Effector memory CD4-positive, alpha-beta T cell (primary cell): ENCODE measurements around the gene LIF.

Source experiments
- DNase-seq, 3 donors: peaks; one replicate each; pipeline ENCODE4 v3.0.0-alpha.2; 2020
- H3K27ac ChIP-seq: 2 replicates; pipeline ENCODE4 v1.7.0; 2013; ENCODE audit warnings: mild to moderate bottlenecking, low read length, moderate library complexity; ENCODE audit not compliant: insufficient read depth, poor library complexity, severe bottlenecking
- H3K27me3 ChIP-seq: replicated peaks from 2 replicates; pipeline ENCODE4 v1.7.0; 2013; ENCODE audit warnings: mild to moderate bottlenecking, low read length; ENCODE audit not compliant: insufficient read depth, control insufficient read depth, poor library complexity, severe bottlenecking
- H3K36me3 ChIP-seq: 2 replicates; pipeline ENCODE4 v1.7.0; 2013; ENCODE audit warnings: mild to moderate bottlenecking, low read length, moderate library complexity; ENCODE audit not compliant: control insufficient read depth, insufficient read depth
- H3K4me1 ChIP-seq: 2 replicates; pipeline ENCODE4 v1.7.0; 2013; ENCODE audit warnings: low read length, mild to moderate bottlenecking; ENCODE audit not compliant: control insufficient read depth, insufficient read depth, poor library complexity, severe bottlenecking
- H3K4me3 ChIP-seq: 2 replicates; pipeline ENCODE4 v1.7.0; 2013; ENCODE audit warnings: low read length, low read depth, mild to moderate bottlenecking; ENCODE audit not compliant: insufficient read depth, poor library complexity, severe bottlenecking
- H3K9me3 ChIP-seq: 2 replicates; pipeline ENCODE4 v1.7.0; 2013; ENCODE audit warnings: mild to moderate bottlenecking, low read length, moderate library complexity; ENCODE audit not compliant: control insufficient read depth

LIF gene

DNA sequence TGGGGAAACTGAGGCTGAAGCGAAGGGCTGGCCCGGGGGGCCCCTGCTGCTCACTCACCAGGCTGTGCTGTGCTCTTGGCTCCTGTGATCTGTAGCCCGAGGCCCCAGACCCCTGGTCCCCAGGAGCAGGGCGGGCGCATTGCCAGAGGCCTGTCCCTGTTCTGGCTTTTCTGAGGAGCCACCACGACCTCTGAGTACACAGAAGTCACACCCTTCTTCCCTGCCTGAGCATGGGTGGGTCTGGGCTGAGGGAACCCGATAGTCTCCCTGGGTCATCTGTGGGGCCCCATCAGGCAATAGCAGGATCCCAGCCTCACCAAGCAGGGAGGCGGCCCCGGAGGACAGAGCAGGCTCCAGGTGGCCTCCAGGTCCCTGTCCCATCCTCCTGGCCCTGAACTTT is 37.6 kb upstream of the LIF start:
- Histone ChIP-seq H3K27me3 (no peaks in the 10 kb centered on the region), H3K36me3 (no peaks in the 10 kb centered on the region), H3K27ac (no peak overlapping the region), H3K9me3 (no peaks in the 10 kb centered on the region), H3K4me3 (no peak overlapping the region), H3K4me1 (peaks cover 26% of the 10 kb centered on the region)
- DNase-seq: no peak

GRCh38 chr22:30283342-30283741 is 36.8 kb upstream of the LIF start:
- Histone ChIP-seq H3K4me3 (no peak overlapping the region), H3K4me1 (peaks cover 17% of the 10 kb centered on the region), H3K36me3 (no peaks in the 10 kb centered on the region), H3K27me3 (no peaks in the 10 kb centered on the region), H3K9me3 (no peaks in the 10 kb centered on the region), H3K27ac (no peak overlapping the region)
- no peak for DNase-seq

GRCh38 chr22:30282616-30283046 is 36.1 kb upstream of the LIF start:
- DNase-seq: no peak
- no peak overlapping the region for H3K27ac ChIP-seq
- H3K27me3 ChIP-seq: no peaks in the 10 kb centered on the region
- H3K4me3 ChIP-seq: no peak overlapping the region
- H3K36me3 ChIP-seq: no peaks in the 10 kb centered on the region
- H3K9me3 ChIP-seq: no peaks in the 10 kb centered on the region
- peaks cover 11% of the 10 kb centered on the region for H3K4me1 ChIP-seq

GRCh38 chr22:30280505-30280904 is 33.9 kb upstream of the LIF start:
- Histone ChIP-seq H3K27me3 (no peaks in the 10 kb centered on the region), H3K4me3 (no peak overlapping the region), H3K9me3 (no peaks in the 10 kb centered on the region), H3K4me1 (peaks cover 20% of the 10 kb centered on the region), H3K27ac (no peak overlapping the region), H3K36me3 (no peaks in the 10 kb centered on the region)
- no peak for DNase-seq

GRCh38 chr22:30279932-30280331 is 33.4 kb upstream of the LIF start:
- Histone ChIP-seq H3K4me1 (peaks cover 26% of the 10 kb centered on the region), H3K36me3 (no peaks in the 10 kb centered on the region), H3K9me3 (no peaks in the 10 kb centered on the region), H3K4me3 (no peak overlapping the region), H3K27me3 (no peaks in the 10 kb centered on the region), H3K27ac (no peak overlapping the region)
- DNase-seq: no peak

DNA sequence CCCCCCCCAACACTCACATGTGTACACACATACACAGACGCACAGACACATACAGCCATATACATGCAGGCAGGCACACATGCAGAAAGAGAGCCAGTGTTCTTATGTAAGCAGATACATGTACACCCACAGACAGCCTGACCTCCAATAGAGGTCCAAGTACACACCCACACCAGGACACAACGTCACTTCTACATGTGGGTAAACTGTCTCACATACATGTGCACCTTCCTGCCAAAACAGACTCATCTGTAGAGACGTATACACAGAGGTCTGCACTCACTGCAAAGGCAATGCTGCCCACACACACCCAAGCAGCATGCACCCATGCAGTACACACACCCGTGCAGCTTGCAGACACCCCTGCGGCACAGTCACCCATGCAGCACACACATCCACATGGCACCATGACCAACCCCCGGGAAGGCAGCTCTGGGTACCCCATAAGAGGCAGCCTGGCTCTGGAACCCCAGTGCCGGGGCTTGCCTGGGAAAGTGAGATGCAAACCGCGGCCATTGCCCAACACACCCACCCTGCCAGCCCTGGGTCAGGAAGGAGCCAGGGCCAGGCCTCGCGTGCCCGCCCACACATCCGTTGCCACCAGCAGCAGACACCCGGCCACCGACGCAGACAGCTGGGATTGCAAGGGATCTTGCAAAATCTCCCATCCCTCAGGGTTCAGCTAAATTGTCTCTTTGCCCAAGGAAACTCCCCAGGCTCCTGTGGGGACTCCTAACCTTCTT is 32.7 kb upstream of the LIF start:
- H3K9me3 ChIP-seq: no peaks in the 10 kb centered on the region
- H3K27me3 ChIP-seq: no peaks in the 10 kb centered on the region
- H3K36me3 ChIP-seq: no peaks in the 10 kb centered on the region
- H3K4me3 ChIP-seq: no peak overlapping the region
- no peak overlapping the region for H3K27ac ChIP-seq
- H3K4me1 ChIP-seq: peaks cover 26% of the 10 kb centered on the region
- DNase-seq: no peak

GRCh38 chr22:30277547-30278344 is 31.2 kb upstream of the LIF start:
- no peak overlapping the region for H3K27ac ChIP-seq
- no peak for DNase-seq
- H3K36me3 ChIP-seq: no peaks in the 10 kb centered on the region
- no peak overlapping the region for H3K4me3 ChIP-seq
- H3K27me3 ChIP-seq: no peaks in the 10 kb centered on the region
- H3K4me1 ChIP-seq: peaks cover 20% of the 10 kb centered on the region
- no peaks in the 10 kb centered on the region for H3K9me3 ChIP-seq

DNA sequence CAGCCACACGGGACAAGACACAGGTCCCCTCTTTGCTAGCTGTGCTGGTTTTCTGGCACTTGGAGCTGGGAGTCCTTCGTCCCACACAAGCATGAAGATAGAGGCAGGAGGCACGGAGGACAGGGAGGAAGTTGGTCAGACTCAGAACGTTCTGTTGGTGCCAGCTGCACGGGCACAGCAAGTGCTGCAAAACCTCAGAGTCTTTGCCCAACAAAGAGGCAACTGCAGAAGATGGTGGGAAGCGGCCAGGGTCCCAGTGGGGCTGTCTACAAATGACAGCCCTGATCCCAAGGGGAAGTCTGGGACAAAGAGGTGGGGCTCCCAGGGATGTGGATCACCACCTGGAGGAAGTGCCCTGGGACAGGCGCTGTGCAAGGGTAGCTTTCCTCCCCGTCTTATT is 29.5 kb upstream of the LIF start:
- Histone ChIP-seq H3K4me3 (no peak overlapping the region), H3K27me3 (no peaks in the 10 kb centered on the region), H3K9me3 (no peaks in the 10 kb centered on the region), H3K4me1 (peaks cover 15% of the 10 kb centered on the region), H3K27ac (no peak overlapping the region), H3K36me3 (no peaks in the 10 kb centered on the region)
- DNase-seq: no peak

GRCh38 chr22:30275625-30276024 is 29.1 kb upstream of the LIF start:
- no peaks in the 10 kb centered on the region for H3K36me3 ChIP-seq
- no peak overlapping the region for H3K27ac ChIP-seq
- H3K9me3 ChIP-seq: no peaks in the 10 kb centered on the region
- H3K27me3 ChIP-seq: no peaks in the 10 kb centered on the region
- H3K4me1 ChIP-seq: peaks cover 15% of the 10 kb centered on the region
- no peak overlapping the region for H3K4me3 ChIP-seq
- DNase-seq: peak in 1 of 3 donors; percentile 28

GRCh38 chr22:30274437-30274812 is 27.9 kb upstream of the LIF start:
- Histone ChIP-seq H3K27me3 (no peaks in the 10 kb centered on the region), H3K4me1 (peaks cover 15% of the 10 kb centered on the region), H3K27ac (no peak overlapping the region)

More at GRCh38 chr22:30274437-30274812, 27.9 kb upstream of the LIF start:
- no peak for DNase-seq
- no peaks in the 10 kb centered on the region for H3K9me3 ChIP-seq
- no peaks in the 10 kb centered on the region for H3K36me3 ChIP-seq
- H3K4me3 ChIP-seq: no peak overlapping the region
